ENCODE measurements around the gene KRT14.
"Not testable (repeated sequence)": the region's sequence is repeated elsewhere in the genome, so short reads cannot be mapped to it uniquely, and the experiment has no call there.

Gene KRT14

DNA sequence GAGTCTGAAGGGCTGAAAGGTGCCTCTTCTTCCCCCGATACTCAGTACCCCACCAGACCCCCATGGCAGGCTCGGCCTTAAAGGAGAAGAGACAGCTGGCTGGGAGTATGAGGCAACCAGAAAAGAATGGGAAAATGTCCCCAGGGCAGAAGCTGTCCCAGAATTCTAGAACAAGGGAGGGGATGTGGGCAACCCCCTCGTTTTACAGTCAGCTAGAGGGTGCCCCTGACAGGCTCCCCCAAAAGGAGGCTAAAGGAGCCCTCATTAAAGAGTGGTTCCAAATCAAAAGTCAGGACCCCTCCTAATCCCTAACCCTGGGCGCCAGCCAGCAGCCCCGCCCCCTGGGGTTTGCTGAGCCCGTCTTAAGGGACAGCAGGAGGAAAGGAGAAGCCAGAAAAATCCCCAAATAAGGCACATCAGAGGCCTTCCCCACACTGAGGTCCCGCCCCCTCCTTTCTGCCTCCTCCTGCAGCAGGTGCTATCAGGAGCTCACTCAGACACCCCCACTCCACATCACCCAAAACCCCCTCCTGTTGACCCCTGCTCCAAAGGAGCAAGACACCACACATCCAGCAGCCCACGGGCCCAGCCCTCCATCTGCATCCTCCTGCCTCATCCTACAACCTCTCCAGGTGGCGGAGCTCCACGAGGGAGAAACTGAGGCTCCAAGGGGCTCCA is 36.6 kb upstream of the KRT14 start:
- DNase-seq (ENCODE audit: low read depth in 2 of 2) = not testable (repeated sequence)

GRCh38 chr17:41622340-41623183 is 35.9 kb upstream of the KRT14 start:
- not testable (repeated sequence) for DNase-seq (ENCODE audit: low read depth in 2 of 2)

- no peak for DNase-seq (ENCODE audit: low read depth in 2 of 2)
Observed at GRCh38 chr17:41621916-41622315, 35.2 kb upstream of the KRT14 start.

GRCh38 chr17:41621435-41621817 is 34.7 kb upstream of the KRT14 start:
- not testable (repeated sequence) for DNase-seq (ENCODE audit: low read depth in 2 of 2)

GRCh38 chr17:41620583-41621434 is 34.1 kb upstream of the KRT14 start:
- no peak for DNase-seq (ENCODE audit: low read depth in 2 of 2)

GRCh38 chr17:41619927-41620582 is 33.4 kb upstream of the KRT14 start:
- DNase-seq (ENCODE audit: low read depth in 2 of 2) = not testable (repeated sequence)

DNA sequence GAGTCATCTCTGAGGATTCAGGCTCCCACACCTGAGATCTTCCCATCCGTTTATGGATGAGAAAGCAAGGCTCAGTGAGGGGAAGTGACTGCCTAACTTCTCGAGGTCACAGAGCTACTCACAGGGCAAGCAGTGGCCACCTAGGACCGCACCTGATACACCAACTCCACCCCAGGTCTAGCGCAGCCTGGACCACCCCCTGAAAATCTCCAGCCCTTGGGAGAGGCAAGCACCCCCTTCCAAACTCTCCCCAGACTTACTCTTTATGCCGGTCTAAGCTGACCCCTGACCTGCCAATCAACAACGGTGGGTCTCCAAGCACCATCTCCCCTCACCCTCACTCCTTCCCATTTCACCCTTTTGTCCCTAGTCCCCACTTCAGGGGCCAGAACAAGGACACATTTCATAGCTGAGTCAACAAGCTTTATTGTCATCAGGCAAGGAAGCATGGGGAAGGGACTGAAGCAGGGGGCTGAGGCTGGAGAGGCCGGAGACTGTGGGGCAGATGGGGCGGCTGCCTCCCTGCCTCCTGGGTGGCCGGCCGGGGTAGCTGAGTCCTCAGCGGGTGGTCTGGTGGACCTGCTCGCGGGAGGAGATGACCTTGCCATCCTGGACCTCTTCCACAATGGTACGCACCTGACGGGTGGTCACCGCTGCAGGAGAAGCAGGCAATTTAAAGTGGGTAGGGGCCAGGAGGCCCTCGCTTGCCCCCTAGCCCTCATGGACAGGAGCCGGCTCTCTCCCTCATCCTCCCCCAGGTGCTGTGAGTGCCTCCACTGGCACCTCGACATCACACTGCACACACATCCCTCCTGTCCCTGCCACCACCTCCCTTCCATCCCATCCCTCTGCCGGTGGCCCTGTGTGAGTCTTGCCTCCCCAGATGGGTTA is 32.6 kb upstream of the KRT14 start:
- DNase-seq (ENCODE audit: low read depth in 2 of 2) = no peak

GRCh38 chr17:41618341-41619035 is 31.8 kb upstream of the KRT14 start:
- no peak for DNase-seq (ENCODE audit: low read depth in 2 of 2)

GRCh38 chr17:41617698-41618097 is 31.0 kb upstream of the KRT14 start:
- DNase-seq (ENCODE audit: low read depth in 2 of 2) = no peak

DNA sequence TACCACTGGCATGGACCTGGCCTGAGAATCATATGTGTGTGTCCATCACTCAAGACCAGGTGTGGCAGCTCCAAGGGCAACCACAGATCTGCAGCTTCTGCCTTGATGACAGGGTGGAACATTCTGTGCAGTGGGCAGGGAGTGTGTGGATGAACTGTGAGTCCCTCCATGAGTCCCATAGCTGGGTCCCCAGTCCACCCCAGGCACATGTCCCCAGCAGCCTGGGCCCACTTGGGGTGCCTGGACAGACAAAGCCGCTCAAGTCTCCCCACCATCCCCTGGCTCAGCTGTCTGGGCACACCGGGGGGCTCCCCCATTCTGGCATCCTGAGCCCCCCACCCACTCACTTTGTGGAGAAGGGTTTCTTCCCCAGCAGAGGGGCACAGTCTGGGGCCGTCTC is 30.4 kb upstream of the KRT14 start:
- no peak for DNase-seq (ENCODE audit: low read depth in 2 of 2)

- not testable (repeated sequence) for DNase-seq (ENCODE audit: low read depth in 2 of 2)
Observed at GRCh38 chr17:41616486-41616885, 29.8 kb upstream of the KRT14 start.

- DNase-seq (ENCODE audit: low read depth in 2 of 2) = no peak
Observed at GRCh38 chr17:41615454-41615853, 28.8 kb upstream of the KRT14 start.

DNA sequence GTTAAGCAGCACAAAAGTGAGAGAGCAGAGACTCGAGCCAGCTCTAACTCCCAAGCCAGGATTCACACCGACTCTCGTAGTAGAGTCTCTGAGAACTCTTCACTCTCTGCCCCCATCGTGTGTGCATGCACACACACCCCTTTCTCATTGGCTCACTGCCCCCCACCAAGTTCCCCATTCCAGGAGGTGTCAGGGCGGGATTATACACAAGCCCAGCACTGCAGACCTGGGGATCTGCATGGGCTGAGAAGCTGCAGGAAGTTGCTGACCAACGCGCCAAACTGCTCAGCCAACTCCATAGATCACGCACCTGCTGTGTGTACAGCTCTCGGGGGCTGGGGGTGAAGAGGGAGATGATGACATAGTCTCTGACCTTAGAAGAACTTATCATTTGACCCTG is 28.1 kb upstream of the KRT14 start:
- DNase-seq (ENCODE audit: low read depth in 2 of 2) = not testable (repeated sequence)

GRCh38 chr17:41614098-41614497 is 27.4 kb upstream of the KRT14 start:
- no peak for DNase-seq (ENCODE audit: low read depth in 2 of 2)

- no peak for DNase-seq (ENCODE audit: low read depth in 2 of 2)
Observed at GRCh38 chr17:41613277-41614082, 26.8 kb upstream of the KRT14 start.

- DNase-seq (ENCODE audit: low read depth in 2 of 2) = not testable (repeated sequence)
Observed at GRCh38 chr17:41612376-41613160, 25.9 kb upstream of the KRT14 start, which contains the start of gene KRT16. Gene KRT16 (minus strand): TSS chr17:41612767. CDS start chr17:41612688, 79 bp downstream.

- no peak for DNase-seq (ENCODE audit: low read depth in 2 of 2)
Observed at GRCh38 chr17:41610965-41611640, 24.4 kb upstream of the KRT14 start.

GRCh38 chr17:41610061-41610517 is 23.4 kb upstream of the KRT14 start:
- not testable (repeated sequence) for DNase-seq (ENCODE audit: low read depth in 2 of 2)
